Panc1 (cell line): ENCODE data around the gene DNASE1L2.

ENCODE experiments used
- CTCF ChIP-seq: fragments of 450-650 bp; IDR thresholded peaks from 2 replicates; pipeline ENCODE4 v1.5.1; 2017; ENCODE audit warnings: mild to moderate bottlenecking
- POLR2AphosphoS5 ChIP-seq: IDR thresholded peaks from 2 replicates; pipeline ENCODE4 v1.6.1; 2012; ENCODE audit warnings: mild to moderate bottlenecking, low read depth, low read length, moderate library complexity

- TF ChIP-seq CTCF = no peak
- TF ChIP-seq POLR2AphosphoS5 = no peak
Observed at GRCh38 chr16:2256531-2257140, 20.4 kb downstream of the DNASE1L2 start.
